ENCODE data around the gene TMOD2. TPM values are rescaled to one million over a fixed set of nuclear protein-coding genes. Genes with fewer than 3 reads are reported as not detected.

TMOD2 gene
- total RNA-seq, 1 donor from 2014 or later = 4.1 TPM

- no peak for TF ChIP-seq CTCF (IDR thresholded peaks at IDR 0.05; ENCODE audit: insufficient read depth, low read length, poor library complexity, severe bottlenecking)
- Histone ChIP-seq H3K27me3 (ENCODE audit: control insufficient read depth, insufficient read depth, low read length) (no peaks in the 10 kb centered on the region), H3K36me3 (ENCODE audit: control insufficient read depth, insufficient read depth, low read length) (no peaks in the 10 kb centered on the region), H3K4me3 (ENCODE audit: low read depth, low read length) (peak within 1 kb of the TSS; percentile 61)
- no peak for DNase-seq (ENCODE audit: low read depth)
These were observed 13.7 kb upstream of the TMOD2 start, which contains the start of gene LYSMD2 for GRCh38 chr15:51737522-51738305. Gene LYSMD2 (minus strand): TSS chr15:51737655. CDS start chr15:51737622, 33 bp downstream.

GRCh38 chr15:51738553-51738952 lies 12.8 kb upstream of the TMOD2 start:
- no peak for DNase-seq (ENCODE audit: low read depth)
- Histone ChIP-seq H3K4me3 (ENCODE audit: low read depth, low read length) (no peak overlapping the region), H3K27me3 (ENCODE audit: control insufficient read depth, insufficient read depth, low read length) (no peaks in the 10 kb centered on the region), H3K36me3 (ENCODE audit: control insufficient read depth, insufficient read depth, low read length) (no peaks in the 10 kb centered on the region)
- TF ChIP-seq CTCF (IDR thresholded peaks at IDR 0.05; ENCODE audit: insufficient read depth, low read length, poor library complexity, severe bottlenecking) = no peak

- Histone ChIP-seq H3K36me3 (ENCODE audit: control insufficient read depth, insufficient read depth, low read length) (no peaks in the 10 kb centered on the region), H3K4me3 (ENCODE audit: low read depth, low read length) (no peak overlapping the region), H3K27me3 (ENCODE audit: control insufficient read depth, insufficient read depth, low read length) (no peaks in the 10 kb centered on the region)
- DNase-seq (ENCODE audit: low read depth) = no peak
- no peak for TF ChIP-seq CTCF (IDR thresholded peaks at IDR 0.05; ENCODE audit: insufficient read depth, low read length, poor library complexity, severe bottlenecking)
These were observed 12.2 kb upstream of the TMOD2 start for GRCh38 chr15:51739061-51739712.

- no peak for DNase-seq (ENCODE audit: low read depth)
- TF ChIP-seq CTCF (IDR thresholded peaks at IDR 0.05; ENCODE audit: insufficient read depth, low read length, poor library complexity, severe bottlenecking) = no peak
- Histone ChIP-seq H3K27me3 (ENCODE audit: control insufficient read depth, insufficient read depth, low read length) (peaks cover 18% of the 10 kb centered on the region), H3K4me3 (ENCODE audit: low read depth, low read length) (no peak overlapping the region), H3K36me3 (ENCODE audit: control insufficient read depth, insufficient read depth, low read length) (no peaks in the 10 kb centered on the region)
These were observed 2.1 kb upstream of the TMOD2 start for GRCh38 chr15:51749307-51749706.

- Histone ChIP-seq H3K4me3 (ENCODE audit: low read depth, low read length) (no peak overlapping the region), H3K27me3 (ENCODE audit: control insufficient read depth, insufficient read depth, low read length) (peaks cover 18% of the 10 kb centered on the region), H3K36me3 (ENCODE audit: control insufficient read depth, insufficient read depth, low read length) (no peaks in the 10 kb centered on the region)
- no peak for DNase-seq (ENCODE audit: low read depth)
- no peak for TF ChIP-seq CTCF (IDR thresholded peaks at IDR 0.05; ENCODE audit: insufficient read depth, low read length, poor library complexity, severe bottlenecking)
These were observed 1.2 kb upstream of the TMOD2 start for GRCh38 chr15:51750186-51750585.
